HepG2 (cell line): Measurements from ENCODE around the gene A3GALT2. TPM values are rescaled to one million over a fixed set of nuclear protein-coding genes. Genes with fewer than 3 reads are reported as not detected.

ENCODE experiments used
- ATAC-seq: fragments of 200-7000 bp; cut with Tn5 transposase; 3 replicates; pipeline ENCODE4 v1.9.1; 2020; ENCODE audit warnings: mild to moderate bottlenecking, moderate library complexity
- BruUV-seq: library from RNA; stranded (reverse); fragments of 400-500 nt; replicated peaks from 2 replicates; lab custom pipeline; 2021; lab: Mats Ljungman, UMichigan
- CTCF ChIA-PET: fragments of 300-600 bp; formaldehyde crosslinking; extraction: SDS; loops from one replicate; lab custom pipeline; 2021; ENCODE audit warnings: low total read pairs, inconsistent platforms, low intra/inter-chr PET ratio; lab: Yijun Ruan, JAX
- POLR2A ChIA-PET: fragments of 350-600 bp; sonication (Branson Sonifier 250); formaldehyde crosslinking; loops from one replicate; lab custom pipeline; 2020; ENCODE audit warnings: antibody characterized with exemption, inconsistent platforms; lab: Yijun Ruan, JAX
- DNase-seq: peaks from one replicate; pipeline ENCODE4 v3.0.0-alpha.2; 2015; ENCODE audit warnings: low spot score
- FAIRE-seq: peaks from 3 replicates; lab custom pipeline; 2011; peaks lifted over from hg19 to GRCh38; lab: Jason Lieb, UNC
- H2AFZ ChIP-seq: one replicate; pipeline ENCODE4 v1.6.1; 2011; ENCODE audit warnings: low read length, inconsistent platforms
- H3K27ac ChIP-seq: fragments of 300-600 bp; 3 replicates; pipeline ENCODE4 v1.8.0; 2011; ENCODE audit warnings: mixed run types, mild to moderate bottlenecking, mixed read lengths, low read length, inconsistent platforms; ENCODE audit not compliant: insufficient read depth; ENCODE audit errors: extremely low read length
- H3K27me3 ChIP-seq, 2 experiments: fragments of 200-600 bp in 1 of 2; 2 replicates in 1 of 2; 3 replicates in 1 of 2; pipeline versions ENCODE4 v1.6.0 to v1.8.0; 2011; ENCODE audit warnings: low read length in 2 of 2, mild to moderate bottlenecking in 2 of 2, moderate library complexity in 2 of 2, inconsistent platforms in 1 of 2; ENCODE audit not compliant: insufficient read depth in 2 of 2, control insufficient read depth in 1 of 2
- H3K36me3 ChIP-seq, 2 experiments: fragments of 200-600 bp in 1 of 2; replicated peaks in 1 of 2; 2 replicates in 1 of 2; 3 replicates in 1 of 2; pipeline versions ENCODE4 v1.5.1 to v1.8.0; 2011; ENCODE audit warnings: low read length in 2 of 2, inconsistent platforms in 1 of 2; ENCODE audit not compliant: insufficient read depth in 2 of 2, control insufficient read depth in 1 of 2
- H3K4me1 ChIP-seq: 2 replicates; pipeline ENCODE4 v1.5.1; 2012; ENCODE audit warnings: low read length, inconsistent platforms; ENCODE audit not compliant: insufficient read depth
- H3K4me2 ChIP-seq: 2 replicates; pipeline ENCODE4 v1.6.0; 2011; ENCODE audit warnings: low read depth, low read length, inconsistent platforms
- H3K4me3 ChIP-seq, 3 experiments: fragments of 200-600 bp in 1 of 3; sonication (generic), shearing (Covaris generic) in 1 of 3; replicated peaks in 1 of 3; 2 replicates each; pipeline ENCODE4 v1.5.1; 2011 to 2016; ENCODE audit warnings: low read length in 3 of 3, inconsistent platforms in 2 of 3, low read depth in 2 of 3, mild to moderate bottlenecking in 2 of 3, control low read depth in 1 of 3, mixed read lengths in 1 of 3; ENCODE audit not compliant: insufficient read depth in 1 of 3
- H3K79me2 ChIP-seq: one replicate; pipeline ENCODE4 v1.6.1; 2011; ENCODE audit warnings: low read length, inconsistent platforms; ENCODE audit not compliant: insufficient read depth
- H3K9ac ChIP-seq: 2 replicates; pipeline ENCODE4 v1.6.0; 2011; ENCODE audit warnings: mild to moderate bottlenecking, low read depth, low read length, inconsistent platforms; ENCODE audit not compliant: insufficient read depth
- H3K9me3 ChIP-seq: 2 replicates; pipeline ENCODE4 v1.5.1; 2012; ENCODE audit warnings: mild to moderate bottlenecking, low read length
- H4K20me1 ChIP-seq: 2 replicates; pipeline ENCODE4 v1.6.0; 2011; ENCODE audit warnings: inconsistent platforms, mild to moderate bottlenecking, low read length, moderate library complexity; ENCODE audit not compliant: insufficient read depth
- AGO1 ChIP-seq: fragments of 200-400 bp; formaldehyde crosslinking; IDR thresholded peaks from 2 replicates; pipeline ENCODE4 v1.6.1; 2017; ENCODE audit warnings: mild to moderate bottlenecking, low read depth, low read length, moderate library complexity; ENCODE audit not compliant: poor library complexity, severe bottlenecking
- GMEB2 ChIP-seq: IDR thresholded peaks from 2 replicates; pipeline ENCODE4 v1.6.1; 2016; ENCODE audit warnings: missing biosample characterization, missing genetic modification reagents, low read depth
- SMARCE1 ChIP-seq: fragments of 450-650 bp; IDR thresholded peaks from 2 replicates; pipeline ENCODE4 v1.6.1; 2017; ENCODE audit warnings: borderline replicate concordance
- THAP8 ChIP-seq: sonication (generic); formaldehyde crosslinking; IDR thresholded peaks from 2 replicates; pipeline ENCODE4 v1.5.1; 2020; ENCODE audit warnings: missing genetic modification reagents, mild to moderate bottlenecking, borderline replicate concordance
- ZFP1 ChIP-seq: IDR thresholded peaks from 2 replicates; pipeline ENCODE4 v1.6.1; 2016
- ZNF629 ChIP-seq: sonication (generic); formaldehyde crosslinking; conservative IDR thresholded peaks from 2 replicates; pipeline ENCODE4 v1.5.0; 2020; ENCODE audit warnings: missing genetic modification reagents
- WGBS: methylation state at CpG from one replicate; pipeline ENCODE4 v1.1.6; 2017; ENCODE audit warnings: low lambda C conversion rate; 5-methylcytosine and 5-hydroxymethylcytosine counted together
- in situ Hi-C: cut with HindIII; loops from 2 replicates; pipeline ENCODE4 v1.10.0; 2017; ENCODE audit warnings: low pct_unique_long_range_greater_than_20kb; ENCODE audit not compliant: extremely low pct_ligation_motif_present
- intact Hi-C: fragments of 100-400 bp; cut with micrococcal nuclease; formaldehyde crosslinking; loops from one replicate; pipeline ENCODE4 v1.10.0; 2022; ENCODE audit not compliant: unreplicated experiment
- polyA plus RNA-seq, 8 experiments: library from polyadenylated mRNA; depleted of rRNA in 3 of 8; stranded (reverse) in 7 of 8; unstranded in 1 of 8; fragments of >200 nt; fragmentation: Illumina TruSeq in 4 of 8; extraction: Trizol in 4 of 8; gene quantifications; 2 replicates each; pipeline versions ENCODE4 v1.2.1 to v1.2.3, GENCODE V29; 2011 to 2016; ENCODE audit warnings: low read depth in 4 of 8, missing spikeins in 1 of 8, mixed read lengths in 1 of 8; ENCODE audit not compliant: insufficient read depth in 1 of 8
- total RNA-seq, 5 experiments: library from RNA; depleted of rRNA; stranded (reverse); fragments of >200 nt; fragmentation: Illumina TruSeq; extraction: Trizol; gene quantifications; 2 replicates each; pipeline ENCODE4 v1.2.3, GENCODE V29; 2016; ENCODE audit warnings: low read depth in 1 of 5

The A3GALT2 gene
- total and polyA plus RNA-seq, 2 of the 13 experiments (the other 11 are each of a cell fraction or from before 2014, with no cell fraction given): not detected

GRCh38 chr1:33294071-33295010, 26.6 kb downstream of the A3GALT2 start:
- intact Hi-C loops (loop anchor here (1.0 to 5.0 kb wide), 3 partner anchors 73 to 176 kb away; no protein-coding TSS in a partner anchor), in situ Hi-C loops (loop anchor here (5.0 kb wide), 2 partner anchors 73 to 77 kb away; no protein-coding TSS in a partner anchor)
- TF ChIP-seq ZNF629 (CRISPR knock-in tag) (peak; percentile 84), SMARCE1 (no peak)
- Histone ChIP-seq H3K4me1 (no peaks in the 10 kb centered on the region), H3K27ac (no peak overlapping the region), H3K4me2 (no peak overlapping the region), H3K36me3 (peaks cover 13 to 50% of the 10 kb centered on the region in 2 experiments), H4K20me1 (no peaks in the 10 kb centered on the region), H2AFZ (no peak overlapping the region), H3K9me3 (no peaks in the 10 kb centered on the region), H3K4me3 (no peak overlapping the region), H3K79me2 (no peaks in the 10 kb centered on the region), H3K27me3 (no peaks in the 10 kb centered on the region), H3K9ac (no peak overlapping the region)
- 93% methylated on average over 11 of the region's 13 CpGs for WGBS
- DNase-seq: no peak
- no peak for ATAC-seq
- FAIRE-seq: no peak
- POLR2A ChIA-PET: interaction anchor here (1.3 to 1.7 kb wide), 2 partner anchors 44 to 71 kb away, joined by 5 to 10 read pairs; no protein-coding TSS in a partner anchor
- BruUV-seq: no TSS peak
- CTCF ChIA-PET: interaction anchor here (1.7 to 2.1 kb wide), 2 partner anchors 73 to 176 kb away, joined by 8 to 34 read pairs; no protein-coding TSS in a partner anchor

- in situ Hi-C loops: no loop called here
Observed at GRCh38 chr1:33292726-33293340, 28.1 kb downstream of the A3GALT2 start.

More at GRCh38 chr1:33292726-33293340, 28.1 kb downstream of the A3GALT2 start:
- WGBS: 90% methylated on average over 11 of the region's 13 CpGs
- Histone ChIP-seq H3K9ac (no peak overlapping the region), H4K20me1 (no peaks in the 10 kb centered on the region), H3K79me2 (no peaks in the 10 kb centered on the region), H3K36me3 (peaks cover 14 to 42% of the 10 kb centered on the region in 2 experiments), H3K4me1 (no peaks in the 10 kb centered on the region), H3K9me3 (no peaks in the 10 kb centered on the region), H3K27me3 (no peaks in the 10 kb centered on the region), H3K4me3 (no peak overlapping the region), H3K4me2 (no peak overlapping the region), H2AFZ (no peak overlapping the region), H3K27ac (no peak overlapping the region)
- TF ChIP-seq GMEB2 (CRISPR knock-in tag) (no peak), ZFP1 (CRISPR knock-in tag) (no peak), AGO1 (no peak), THAP8 (no peak)
- BruUV-seq: no TSS peak
- ChIA-PET CTCF (no interaction called here), POLR2A (no interaction called here)
- intact Hi-C loops: no loop called here
- ATAC-seq (no peak), FAIRE-seq (no peak), DNase-seq (no peak)
